ENCODE results near the gene NR1I2.

The NR1I2 gene

DNA sequence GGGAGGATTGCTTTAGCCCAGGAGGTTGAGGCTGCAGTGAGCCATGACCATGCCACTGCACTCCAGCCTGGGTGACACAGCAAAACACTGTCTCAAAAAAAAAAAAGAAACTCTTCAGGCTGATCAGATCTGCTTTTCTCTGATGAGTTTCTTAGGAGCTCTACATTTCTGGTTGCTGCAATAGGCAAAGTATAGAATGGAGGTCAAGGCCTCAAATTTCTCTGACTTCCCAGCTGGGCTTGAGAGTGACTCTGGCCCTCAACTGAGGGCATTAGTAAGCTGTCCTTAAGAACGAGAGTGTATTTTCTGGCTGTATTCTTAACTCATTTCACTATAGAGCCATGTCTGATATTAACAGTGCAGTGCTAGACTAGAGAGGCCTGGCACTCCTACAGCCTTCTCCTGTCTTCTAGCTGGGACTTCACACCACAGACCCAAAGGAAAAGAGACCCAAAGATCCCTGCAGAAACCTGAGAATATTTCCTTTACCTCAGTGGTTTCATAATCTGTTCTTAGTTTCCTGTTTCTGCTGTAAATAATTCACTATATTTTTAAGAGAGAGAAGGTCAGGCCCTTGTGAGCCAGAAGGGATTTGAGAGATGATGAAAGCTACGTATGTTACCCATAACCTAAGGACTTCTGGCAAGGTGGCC is 2.0 kb upstream of the NR1I2 start:
- DNase-seq, result no peak

- no peak for DNase-seq
Measured at GRCh38 chr3:119782460-119782859, 559 bp downstream of the NR1I2 start.

GRCh38 chr3:119783255-119783654 is 1.4 kb downstream of the NR1I2 start:
- DNase-seq, result no peak

DNA sequence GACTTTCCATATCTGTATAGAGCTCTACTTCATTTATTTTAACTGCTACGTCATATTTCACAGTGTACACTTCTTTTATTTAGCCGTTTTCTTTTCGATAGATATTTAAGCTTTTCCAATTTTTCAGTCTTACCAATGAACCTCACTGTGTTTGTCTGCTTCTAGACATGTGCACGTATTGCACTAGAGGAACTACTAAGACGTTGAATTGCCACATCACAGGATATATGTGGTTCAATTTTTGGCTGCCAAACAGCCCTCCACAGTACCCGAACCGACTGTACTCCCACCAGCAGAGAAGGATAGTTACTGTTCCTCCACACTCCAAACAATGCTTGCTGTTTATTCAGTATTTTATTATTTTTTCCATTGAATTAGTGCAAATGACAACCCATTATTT is 2.0 kb downstream of the NR1I2 start:
- DNase-seq, result no peak

- DNase-seq, result no peak
Measured at GRCh38 chr3:119786409-119786808, 4.5 kb downstream of the NR1I2 start.

DNA sequence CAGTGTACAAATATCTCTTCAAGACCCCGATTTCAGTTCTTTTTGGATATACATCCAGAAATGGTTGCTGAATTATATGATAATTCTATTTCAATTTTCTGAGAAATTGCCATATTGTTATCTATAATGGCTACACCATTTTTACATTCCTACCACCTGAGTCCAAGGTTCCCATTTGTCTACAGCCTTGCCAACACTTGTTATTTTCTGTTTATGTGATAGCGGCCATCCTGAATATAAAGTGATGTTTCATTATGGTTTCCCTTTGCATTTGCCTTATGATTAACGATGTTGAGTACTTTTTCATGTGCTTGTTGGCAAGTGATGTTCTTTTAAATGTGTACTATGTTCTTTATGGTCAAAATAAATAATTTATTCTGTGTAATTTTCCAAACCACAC is 8.5 kb downstream of the NR1I2 start:
- DNase-seq, result no peak

DNA sequence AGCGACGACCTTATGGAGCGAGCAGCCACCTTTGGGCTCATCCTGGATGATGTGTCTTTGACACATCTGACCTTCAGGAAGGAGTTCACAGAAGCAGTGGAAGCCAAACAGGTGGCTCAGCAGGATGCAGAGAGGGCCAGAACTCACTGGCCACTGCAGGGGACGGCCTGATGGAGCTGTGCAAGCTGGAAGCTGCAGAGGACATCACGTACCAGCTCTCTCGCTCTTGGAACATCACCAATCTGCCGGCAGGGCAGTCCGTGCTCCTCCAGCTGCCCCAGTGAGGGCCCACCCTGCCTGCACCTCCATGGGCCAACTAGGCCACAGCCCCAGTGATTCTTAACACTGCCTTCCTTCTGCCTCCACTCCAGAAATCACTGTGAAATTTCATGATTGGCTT is 10.4 kb downstream of the NR1I2 start:
- DNase-seq, result no peak

DNA sequence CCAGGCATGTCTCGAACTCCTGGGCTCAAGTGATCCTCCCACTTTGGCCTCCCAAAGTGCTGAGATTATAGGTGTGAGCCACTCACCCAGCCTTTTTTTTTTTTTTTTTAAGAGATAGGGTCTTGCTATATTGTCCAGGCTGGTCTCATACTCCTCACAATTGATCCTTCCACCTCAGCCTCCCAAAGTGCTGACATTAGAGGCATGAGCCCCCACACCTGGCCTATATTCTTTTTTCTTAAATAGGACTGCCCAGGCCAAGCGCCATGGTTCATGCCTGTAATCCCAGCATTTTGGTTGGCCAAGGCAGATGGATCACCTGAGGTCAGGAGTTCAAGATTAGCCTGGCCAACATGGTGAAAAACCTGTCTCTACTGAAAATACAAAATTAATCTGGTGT is 12.5 kb downstream of the NR1I2 start:
- DNase-seq, result no peak

GRCh38 chr3:119794971-119795612 is 13.2 kb downstream of the NR1I2 start:
- no peak for DNase-seq

GRCh38 chr3:119795849-119796248 is 13.9 kb downstream of the NR1I2 start:
- no peak for DNase-seq

GRCh38 chr3:119796368-119796767 is 14.5 kb downstream of the NR1I2 start:
- DNase-seq, result no peak

GRCh38 chr3:119796785-119797184 is 14.9 kb downstream of the NR1I2 start:
- no peak for DNase-seq

GRCh38 chr3:119800844-119801243 is 18.9 kb downstream of the NR1I2 start:
- DNase-seq, result no peak

DNA sequence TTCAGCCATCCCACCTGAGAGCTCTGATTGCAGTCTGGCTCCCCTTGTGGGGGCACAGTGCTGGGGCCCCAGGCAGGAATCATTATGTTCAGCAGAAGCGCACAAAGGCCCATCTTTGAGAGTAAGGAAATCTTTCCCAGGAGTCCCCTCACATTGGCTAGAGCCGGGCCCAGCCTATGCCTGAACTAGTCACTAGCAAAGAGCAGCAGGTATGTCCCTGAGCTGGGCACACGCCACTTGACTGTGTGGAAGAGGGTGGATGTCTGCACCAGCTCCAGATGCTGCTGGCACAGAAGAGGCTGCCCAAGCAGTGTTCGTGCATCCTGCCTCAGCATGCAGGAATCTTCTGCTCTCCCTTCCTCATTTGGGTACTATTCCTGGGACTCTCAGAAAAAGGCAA is 26.3 kb downstream of the NR1I2 start:
- DNase-seq, result no peak

GRCh38 chr3:119808843-119809242 is 26.9 kb downstream of the NR1I2 start:
- DNase-seq, result no peak

- no peak for DNase-seq
Measured at GRCh38 chr3:119809249-119810017, 27.5 kb downstream of the NR1I2 start.

DNA sequence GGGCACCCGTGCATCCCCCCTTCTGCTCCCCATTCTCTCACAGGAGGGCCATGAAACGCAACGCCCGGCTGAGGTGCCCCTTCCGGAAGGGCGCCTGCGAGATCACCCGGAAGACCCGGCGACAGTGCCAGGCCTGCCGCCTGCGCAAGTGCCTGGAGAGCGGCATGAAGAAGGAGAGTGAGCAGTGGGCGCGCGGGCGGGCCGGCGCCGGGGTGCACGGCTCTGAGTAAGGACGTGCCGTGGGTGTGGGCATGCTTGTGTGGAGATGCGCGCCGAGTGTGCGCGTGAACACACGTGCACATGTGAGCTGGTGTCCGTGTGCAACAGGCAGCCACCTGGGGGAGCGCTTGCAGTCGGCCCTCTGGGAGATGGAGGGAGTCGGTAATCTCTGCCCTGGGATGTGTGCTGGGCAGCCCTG is 28.1 kb downstream of the NR1I2 start:
- DNase-seq, result no peak

GRCh38 chr3:119812491-119813058 is 30.7 kb downstream of the NR1I2 start:
- no peak for DNase-seq

GRCh38 chr3:119815716-119816115 is 33.8 kb downstream of the NR1I2 start:
- no peak for DNase-seq

- DNase-seq, result no peak
Measured at GRCh38 chr3:119817071-119817470, 35.2 kb downstream of the NR1I2 start.

GRCh38 chr3:119817583-119818363 is 35.9 kb downstream of the NR1I2 start:
- no peak for DNase-seq

DNA sequence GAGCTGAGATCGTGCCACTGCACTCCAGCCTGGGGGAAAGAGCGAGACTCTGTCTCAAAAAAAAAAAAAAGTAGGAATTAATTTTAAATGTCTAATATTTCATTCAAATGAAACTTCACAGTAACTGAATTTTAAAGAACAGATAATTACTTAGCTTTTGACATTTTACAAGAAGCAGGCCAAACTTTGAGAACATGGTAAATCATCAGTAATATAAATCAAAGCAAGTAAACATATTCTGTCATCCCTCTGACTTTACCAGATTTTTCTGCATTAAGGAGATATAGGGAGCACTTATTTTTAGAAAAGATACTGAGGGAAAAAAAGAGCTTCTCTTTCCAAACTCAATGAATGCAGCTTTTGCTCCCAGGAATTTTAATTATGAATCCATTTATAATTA is 37.0 kb downstream of the NR1I2 start:
- no peak for DNase-seq

GRCh38 chr3:119819806-119820205 is 37.9 kb downstream of the NR1I2 start:
- no peak for DNase-seq

Measured in HCEC 1CT (cell line).